Activated naive CD4-positive, alpha-beta T cell treated with anti-CD3 and anti-CD28 coated beads, Interleukin-2, amount 10 ng/mL, durations not matched to agents 5 hours and 36 hours (primary cell): ENCODE data around the gene HIVEP3. TPM values are rescaled to one million over a fixed set of nuclear protein-coding genes. Genes with fewer than 3 reads are reported as not detected.

Experiments used
- total RNA-seq, 2 experiments: library from RNA; stranded (reverse); gene quantifications; one replicate each; pipeline ENCODE4 v1.2.3, GENCODE V29; 2021

Gene HIVEP3
- total RNA-seq, result 10 to 100 TPM; 23.1 to 23.8 TPM

DNA sequence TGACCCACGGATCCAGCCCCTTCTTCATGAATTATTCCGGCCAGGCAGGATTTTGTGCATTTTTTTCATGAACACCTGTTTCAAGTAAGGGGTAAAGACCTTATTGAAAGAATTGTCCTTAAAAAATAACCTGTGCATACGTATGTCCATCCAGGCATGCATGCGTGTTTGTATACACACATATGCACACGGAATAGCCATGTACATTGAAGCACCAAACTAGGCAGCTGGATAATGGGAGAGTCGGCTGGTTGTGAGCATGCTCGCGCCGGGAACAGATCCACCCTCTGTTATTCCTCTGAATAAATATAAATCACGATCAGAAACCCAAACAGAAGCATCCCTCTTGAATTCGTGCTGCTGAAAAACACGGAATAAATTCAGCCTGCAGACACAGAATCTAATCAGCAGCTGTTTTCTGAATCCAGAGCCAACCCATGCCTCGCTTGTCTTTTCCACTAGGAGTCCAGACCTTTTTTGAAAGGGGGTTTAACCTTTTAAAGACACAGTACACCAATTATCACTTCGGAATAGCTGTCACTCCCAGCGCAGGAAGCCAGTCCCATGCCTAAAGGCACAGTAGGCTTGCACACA is at the start of gene HIVEP3:
Gene HIVEP3 (minus strand): TSS at position 473 of the 594 bp plus-strand sequence.

DNA sequence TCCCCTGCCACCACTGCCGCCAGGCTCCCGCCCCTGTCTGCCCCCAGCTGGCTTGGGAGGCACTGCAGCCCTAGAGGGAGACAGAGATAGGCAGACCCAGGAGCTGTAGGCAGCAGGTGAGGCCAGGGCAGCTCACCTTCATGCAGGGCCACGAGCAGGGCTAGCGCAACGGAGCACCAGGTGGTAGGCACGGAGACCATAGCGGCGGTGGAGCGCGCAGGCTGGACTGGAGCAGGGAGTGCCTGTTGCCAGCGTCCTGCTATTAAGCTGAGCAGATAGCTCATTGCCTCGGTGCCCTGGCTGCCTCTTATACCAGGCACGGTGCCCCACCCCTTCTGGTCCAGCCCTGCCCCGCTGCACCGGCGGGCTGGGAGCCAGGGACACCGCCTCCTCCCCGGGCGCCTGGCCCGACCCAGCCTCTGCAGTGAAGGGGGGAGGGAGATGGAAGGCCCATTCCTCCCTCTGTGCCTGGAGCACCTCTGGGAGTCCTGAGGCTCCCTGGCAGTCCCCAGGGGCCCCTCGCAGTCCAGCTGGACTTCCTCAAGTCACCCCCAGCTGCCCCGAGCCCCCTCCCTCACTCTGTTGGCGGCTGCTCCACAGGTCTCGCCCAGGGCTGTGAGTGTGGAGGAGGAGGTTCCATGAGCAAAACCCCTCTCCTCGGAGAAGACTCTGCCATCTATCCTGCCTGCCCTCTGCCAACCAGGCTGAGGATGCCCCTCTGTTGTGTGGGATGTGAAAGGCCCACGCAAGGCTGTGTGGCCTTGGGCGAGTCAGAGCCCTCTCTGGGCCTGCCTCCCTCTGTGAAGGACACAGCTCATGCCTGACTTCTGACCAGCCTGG is 434.1 kb downstream of the HIVEP3 start, which contains the start of gene EDN2:
Gene EDN2 (minus strand): TSS at position 282 of the 840 bp plus-strand sequence. CDS start 82 bp downstream, at position 200.

Other genes starting within 250 kb of the HIVEP3 start
- not detected for gene GUCA2B, start 234.5 kb upstream of the HIVEP3 start, total RNA-seq
- not detected for gene GUCA2A, start 245.8 kb upstream of the HIVEP3 start, total RNA-seq